ENCODE measurements around the gene HNRNPH1. TPM values are rescaled to one million over a fixed set of nuclear protein-coding genes. Genes with fewer than 3 reads are reported as not detected.
"Not testable (repeated sequence)": the region's sequence is repeated elsewhere in the genome, so short reads cannot be mapped to it uniquely, and the experiment has no call there.

Gene HNRNPH1
- total and polyA plus RNA-seq, 12 donors: 114 to 227 (median 168) TPM

GRCh38 chr5:179639296-179639695 is 15.8 kb upstream of the HNRNPH1 start:
- H3K27ac ChIP-seq, H3K4me3 ChIP-seq, ATAC-seq, H3K27me3 ChIP-seq, H3K4me1 ChIP-seq, DNase-seq, H3K9me3 ChIP-seq, H3K36me3 ChIP-seq: not testable (repeated sequence)
- intact Hi-C loops (cut with DNase I): loop anchor here in 1 of 10 donors (2.0 kb wide), 1 partner anchor 22 kb away; no protein-coding TSS in a partner anchor
- 93 to 96% methylated on average over 11 of the region's 11 CpGs for WGBS, 2 donors

- 9% methylated on average over 9 of the region's 49 CpGs; no CpG with 5 or more reads in 1 of the 2 donors for WGBS, 2 donors
- H3K4me1 ChIP-seq; intact Hi-C loops (cut with DNase I); H3K36me3 ChIP-seq; H3K27me3 ChIP-seq; H3K9me3 ChIP-seq: not testable (repeated sequence)
- ATAC-seq (peak; percentile 92 to 98 (median 94)), DNase-seq (peak in 1 of 2 donors; percentile 34)
- Histone ChIP-seq H3K4me3 (peak overlapping the region in 3 of 10 donors; percentile 35 to 44 (median 43)), H3K27ac (peak overlapping the region in 2 of 10 donors; percentile 44 to 60)
These were observed 11.1 kb upstream of the HNRNPH1 start for GRCh38 chr5:179634370-179635172.

- H3K36me3 ChIP-seq; intact Hi-C loops (cut with DNase I); H3K27me3 ChIP-seq; H3K9me3 ChIP-seq; H3K4me1 ChIP-seq; DNase-seq: not testable (repeated sequence)
- H3K27ac ChIP-seq: peak overlapping the region in 1 of 10 donors; percentile 56
- 75 to 76% methylated on average over 19 of the region's 38 CpGs for WGBS, 2 donors
- peak in 1 of 8 donors; percentile 58 for ATAC-seq
- peak overlapping the region in 9 of 10 donors; percentile 16 to 53 (median 43) for H3K4me3 ChIP-seq
These were observed 10.3 kb upstream of the HNRNPH1 start for GRCh38 chr5:179633501-179634369.

GRCh38 chr5:179624841-179625271 is 1.4 kb upstream of the HNRNPH1 start:
- TF ChIP-seq, protein P1, sequence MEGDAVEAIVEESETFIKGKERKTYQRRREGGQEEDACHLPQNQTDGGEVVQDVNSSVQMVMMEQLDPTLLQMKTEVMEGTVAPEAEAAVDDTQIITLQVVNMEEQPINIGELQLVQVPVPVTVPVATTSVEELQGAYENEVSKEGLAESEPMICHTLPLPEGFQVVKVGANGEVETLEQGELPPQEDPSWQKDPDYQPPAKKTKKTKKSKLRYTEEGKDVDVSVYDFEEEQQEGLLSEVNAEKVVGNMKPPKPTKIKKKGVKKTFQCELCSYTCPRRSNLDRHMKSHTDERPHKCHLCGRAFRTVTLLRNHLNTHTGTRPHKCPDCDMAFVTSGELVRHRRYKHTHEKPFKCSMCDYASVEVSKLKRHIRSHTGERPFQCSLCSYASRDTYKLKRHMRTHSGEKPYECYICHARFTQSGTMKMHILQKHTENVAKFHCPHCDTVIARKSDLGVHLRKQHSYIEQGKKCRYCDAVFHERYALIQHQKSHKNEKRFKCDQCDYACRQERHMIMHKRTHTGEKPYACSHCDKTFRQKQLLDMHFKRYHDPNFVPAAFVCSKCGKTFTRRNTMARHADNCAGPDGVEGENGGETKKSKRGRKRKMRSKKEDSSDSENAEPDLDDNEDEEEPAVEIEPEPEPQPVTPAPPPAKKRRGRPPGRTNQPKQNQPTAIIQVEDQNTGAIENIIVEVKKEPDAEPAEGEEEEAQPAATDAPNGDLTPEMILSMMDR (IDR thresholded peaks at IDR 0.05): no peak
- peaks cover 12 to 38% (median 35%) of the 10 kb centered on the region in 9 donors for H3K4me1 ChIP-seq
- intact Hi-C loops (cut with DNase I): loop anchor here in 2 of 10 donors (5.0 kb wide), 2 partner anchors 68 to 73 kb away; partner anchors contain the start of gene RUFY1 (in 1 of the 2)
- no peaks in the 10 kb centered on the region for H3K27me3 ChIP-seq
- peaks cover 0 to 31% (median 20%) of the 10 kb centered on the region in 9 donors for H3K36me3 ChIP-seq
- H3K4me3 ChIP-seq: peak overlapping the region in 6 of 10 donors; percentile 77 to 98 (median 93)
- DNase-seq (no peak), ATAC-seq (no peak)
- no peaks in the 10 kb centered on the region for H3K9me3 ChIP-seq
- H3K27ac ChIP-seq: peak overlapping the region in 8 of 10 donors; percentile 97 to 100 (median 100)
- WGBS, 2 donors: 69 to 77% methylated on average over 9 of the region's 9 CpGs

GRCh38 chr5:179623906-179624741 is 653 bp upstream of the HNRNPH1 start:
- intact Hi-C loops (cut with DNase I): loop anchor here in 2 of 10 donors (5.0 kb wide), 2 partner anchors 67 to 72 kb away; partner anchors contain the start of gene RUFY1 (in 1 of the 2)
- peak overlapping the region; percentile 58 to 98 (median 90) for H3K4me3 ChIP-seq
- no peaks in the 10 kb centered on the region for H3K27me3 ChIP-seq
- ATAC-seq (peak; percentile 0 to 85 (median 16)), DNase-seq (no peak)
- peaks cover 14 to 45% (median 42%) of the 10 kb centered on the region in 9 donors for H3K4me1 ChIP-seq
- WGBS, 2 donors: 7 to 13% methylated on average over 68 of the region's 68 CpGs
- H3K36me3 ChIP-seq: peaks cover 0 to 35% (median 27%) of the 10 kb centered on the region in 9 donors
- TF ChIP-seq, protein P1 (IDR thresholded peaks at IDR 0.05): peak in 3 of 9 donors; percentile 19 to 40 (median 23)
- H3K27ac ChIP-seq: peak overlapping the region; percentile 97 to 100 (median 100)
- H3K9me3 ChIP-seq: no peaks in the 10 kb centered on the region
